GM23338 (cell line): ENCODE measurements around the gene VMAC. TPM values are rescaled to one million over a fixed set of nuclear protein-coding genes. Genes with fewer than 3 reads are reported as not detected.

Source experiments
- ATAC-seq: fragments of 200-7000 bp; cut with Tn5 transposase; 3 replicates; pipeline ENCODE4 v1.9.1; 2020
- DNase-seq: peaks from one replicate; pipeline ENCODE4 v3.0.0-alpha.2; 2015; ENCODE audit warnings: low spot score
- H2AFZ ChIP-seq: fragments of 200-600 bp; sonication (generic); 2 replicates; pipeline ENCODE4 v1.8.0; 2016; ENCODE audit warnings: antibody characterized with exemption, mild to moderate bottlenecking, moderate library complexity
- H3F3A ChIP-seq: fragments of 200-600 bp; sonication (generic); replicated peaks from 2 replicates; pipeline ENCODE4 v1.8.0; 2017; ENCODE audit warnings: antibody characterized with exemption, mixed run types, low read depth
- H3K27ac ChIP-seq: fragments of 200-600 bp; sonication (generic); 2 replicates; pipeline ENCODE4 v1.6.1; 2016; ENCODE audit warnings: low read depth
- H3K27me3 ChIP-seq: fragments of 200-600 bp; sonication (generic); 2 replicates; pipeline ENCODE4 v1.8.0; 2016; ENCODE audit warnings: mild to moderate bottlenecking, mixed run types, moderate library complexity; ENCODE audit not compliant: insufficient read depth
- H3K36me3 ChIP-seq: fragments of 200-600 bp; sonication (generic); 2 replicates; pipeline ENCODE4 v1.8.0; 2016; ENCODE audit warnings: mild to moderate bottlenecking; ENCODE audit not compliant: insufficient read depth
- H3K4me1 ChIP-seq: fragments of 200-600 bp; sonication (generic); 2 replicates; pipeline ENCODE4 v1.8.0; 2016; ENCODE audit warnings: mild to moderate bottlenecking, moderate library complexity; ENCODE audit not compliant: insufficient read depth
- H3K4me2 ChIP-seq: fragments of 200-600 bp; sonication (generic); 2 replicates; pipeline ENCODE4 v1.7.1; 2017; ENCODE audit warnings: mixed run types
- H3K4me3 ChIP-seq: fragments of 200-600 bp; sonication (generic); 2 replicates; pipeline ENCODE4 v1.6.1; 2016; ENCODE audit warnings: mixed run types
- H3K79me2 ChIP-seq: fragments of 200-600 bp; sonication (generic); replicated peaks from 2 replicates; pipeline ENCODE4 v1.8.0; 2017; ENCODE audit warnings: mild to moderate bottlenecking; ENCODE audit not compliant: insufficient read depth
- H3K9me2 ChIP-seq: fragments of 200-600 bp; sonication (generic); 2 replicates; pipeline ENCODE4 v1.8.0; 2017; ENCODE audit not compliant: insufficient read depth
- H4K20me1 ChIP-seq: fragments of 200-600 bp; sonication (generic); replicated peaks from 2 replicates; pipeline ENCODE4 v1.8.0; 2017; ENCODE audit warnings: mild to moderate bottlenecking; ENCODE audit not compliant: insufficient read depth
- H3K27ac Mint-ChIP-seq: 2 replicates; pipeline ENCODE4 v1.8.0; 2020; ENCODE audit warnings: inconsistent platforms, mild to moderate bottlenecking, moderate library complexity, mixed read lengths
- H3K27me3 Mint-ChIP-seq: 3 replicates; pipeline ENCODE4 v1.8.0; 2022; ENCODE audit warnings: low read depth, mild to moderate bottlenecking, moderate library complexity, mixed read lengths, inconsistent platforms; ENCODE audit not compliant: insufficient read depth, poor library complexity
- H3K36me3 Mint-ChIP-seq: 3 replicates; pipeline ENCODE4 v1.8.0; 2021; ENCODE audit warnings: low read depth, mild to moderate bottlenecking, inconsistent platforms, moderate library complexity, mixed read lengths
- H3K4me1 Mint-ChIP-seq: 3 replicates; pipeline ENCODE4 v1.8.0; 2020; ENCODE audit warnings: mild to moderate bottlenecking, inconsistent platforms, mixed read lengths
- H3K4me3 Mint-ChIP-seq: 3 replicates; pipeline ENCODE4 v1.8.0; 2021; ENCODE audit warnings: moderate library complexity, mild to moderate bottlenecking, inconsistent platforms, mixed read lengths
- H3K9me3 Mint-ChIP-seq: 3 replicates; pipeline ENCODE4 v1.8.0; 2020; ENCODE audit warnings: moderate library complexity, mild to moderate bottlenecking, inconsistent platforms, mixed read lengths
- EZH2 ChIP-seq: fragments of 200-600 bp; sonication (generic); IDR thresholded peaks from one replicate; pipeline ENCODE4 v1.8.0; 2017; ENCODE audit warnings: antibody characterized with exemption, mild to moderate bottlenecking, low read depth; ENCODE audit not compliant: unreplicated experiment
- EZH2phosphoT487 ChIP-seq: fragments of 200-600 bp; sonication (generic); IDR thresholded peaks from one replicate; pipeline ENCODE4 v1.8.1; 2018; ENCODE audit warnings: antibody characterized with exemption; ENCODE audit not compliant: unreplicated experiment
- NANOG ChIP-seq: IDR thresholded peaks from 2 replicates; pipeline ENCODE4 v1.6.1; 2016; ENCODE audit warnings: antibody characterized with exemption, borderline replicate concordance
- POLR2AphosphoS5 ChIP-seq: IDR thresholded peaks from 2 replicates; pipeline ENCODE4 v1.6.1; 2016; ENCODE audit warnings: antibody characterized with exemption, low read depth
- ZNF114 ChIP-seq: fragments of 250-450 bp; sonication (Bioruptor Pico); IDR thresholded peaks from 2 replicates; pipeline ENCODE4 v1.5.0; 2020; ENCODE audit warnings: mild to moderate bottlenecking, moderate library complexity
- ZNF331 ChIP-seq: fragments of 250-450 bp; sonication (Bioruptor Pico); IDR thresholded peaks from 2 replicates; pipeline ENCODE4 v1.5.0; 2020; ENCODE audit warnings: low read depth, mild to moderate bottlenecking, moderate library complexity
- ZNF462 ChIP-seq: fragments of 250-450 bp; sonication (Bioruptor Pico); IDR thresholded peaks from 2 replicates; pipeline ENCODE4 v1.5.0; 2020; ENCODE audit warnings: mild to moderate bottlenecking, moderate library complexity
- polyA plus RNA-seq: library from polyadenylated mRNA; unstranded; fragments of >200 nt; fragmentation: Nextera tagmentation; extraction: Ambion mirVana; gene quantifications from 2 replicates; pipeline ENCODE4 v1.2.1, GENCODE V29; 2016
- total RNA-seq: library from RNA; depleted of rRNA; stranded (reverse); fragments of >200 nt; shearing (Covaris generic); gene quantifications from 2 replicates; pipeline ENCODE4 v1.2.3, GENCODE V29; 2014
- TF ChIP-seq, protein P1 (sequence below): IDR thresholded peaks from one replicate; pipeline ENCODE4 v1.6.1; 2018; ENCODE audit warnings: antibody characterized with exemption; ENCODE audit not compliant: unreplicated experiment
- TF ChIP-seq, protein P2 (sequence below), 2 experiments: fragments of 200-600 bp in 1 of 2; sonication (generic) in 1 of 2; conservative IDR thresholded peaks; 2 replicates each; pipeline versions ENCODE4 v1.5.1 to v1.6.1; 2016 to 2017; ENCODE audit warnings: antibody characterized with exemption in 2 of 2, low read depth in 2 of 2, mild to moderate bottlenecking in 2 of 2, moderate library complexity in 1 of 2

VMAC gene
- total and polyA plus RNA-seq, 2 experiments from 2014 or later, result 0.79 to 3.7 TPM

DNA sequence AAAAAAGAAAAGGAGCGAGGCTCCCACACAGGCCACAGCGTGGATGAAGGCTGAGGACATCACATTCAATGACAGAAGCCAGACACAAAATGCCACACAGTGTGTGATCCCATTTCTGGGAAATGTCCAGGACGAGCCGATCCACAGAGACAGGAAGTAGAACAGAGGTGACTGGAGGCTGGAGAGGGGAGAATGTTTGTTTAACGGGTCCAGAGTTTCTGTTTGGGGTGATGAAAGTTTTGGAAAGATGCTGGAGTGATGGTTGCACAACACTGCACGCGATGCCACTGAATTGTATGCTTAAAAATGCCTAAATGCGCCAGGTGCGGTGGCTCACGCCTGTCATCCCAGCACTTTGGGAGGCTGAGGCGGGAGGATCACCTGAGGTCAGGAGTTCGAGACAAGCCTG is 33.7 kb upstream of the VMAC start:
- Histone ChIP-seq H3K36me3 (no peaks in the 10 kb centered on the region), H3K27me3 (no peaks in the 10 kb centered on the region), H3F3A (no peaks in the 10 kb centered on the region), H3K9me2 (no peaks in the 10 kb centered on the region), H3K4me3 (no peak overlapping the region), H4K20me1 (no peaks in the 10 kb centered on the region), H3K79me2 (no peaks in the 10 kb centered on the region), H3K4me1 (no peaks in the 10 kb centered on the region), H2AFZ (no peak overlapping the region), H3K27ac (no peak overlapping the region), H3K4me2 (no peak overlapping the region)
- Mint-ChIP-seq H3K4me1 (no peaks in the 10 kb centered on the region), H3K9me3 (no peaks in the 10 kb centered on the region), H3K4me3 (no peak overlapping the region), H3K36me3 (no peaks in the 10 kb centered on the region; the same call in 2 of the 3 replicates), H3K27ac (no peak overlapping the region), H3K27me3 (peaks cover 6% of the 10 kb centered on the region)
- TF ChIP-seq, protein P1, sequence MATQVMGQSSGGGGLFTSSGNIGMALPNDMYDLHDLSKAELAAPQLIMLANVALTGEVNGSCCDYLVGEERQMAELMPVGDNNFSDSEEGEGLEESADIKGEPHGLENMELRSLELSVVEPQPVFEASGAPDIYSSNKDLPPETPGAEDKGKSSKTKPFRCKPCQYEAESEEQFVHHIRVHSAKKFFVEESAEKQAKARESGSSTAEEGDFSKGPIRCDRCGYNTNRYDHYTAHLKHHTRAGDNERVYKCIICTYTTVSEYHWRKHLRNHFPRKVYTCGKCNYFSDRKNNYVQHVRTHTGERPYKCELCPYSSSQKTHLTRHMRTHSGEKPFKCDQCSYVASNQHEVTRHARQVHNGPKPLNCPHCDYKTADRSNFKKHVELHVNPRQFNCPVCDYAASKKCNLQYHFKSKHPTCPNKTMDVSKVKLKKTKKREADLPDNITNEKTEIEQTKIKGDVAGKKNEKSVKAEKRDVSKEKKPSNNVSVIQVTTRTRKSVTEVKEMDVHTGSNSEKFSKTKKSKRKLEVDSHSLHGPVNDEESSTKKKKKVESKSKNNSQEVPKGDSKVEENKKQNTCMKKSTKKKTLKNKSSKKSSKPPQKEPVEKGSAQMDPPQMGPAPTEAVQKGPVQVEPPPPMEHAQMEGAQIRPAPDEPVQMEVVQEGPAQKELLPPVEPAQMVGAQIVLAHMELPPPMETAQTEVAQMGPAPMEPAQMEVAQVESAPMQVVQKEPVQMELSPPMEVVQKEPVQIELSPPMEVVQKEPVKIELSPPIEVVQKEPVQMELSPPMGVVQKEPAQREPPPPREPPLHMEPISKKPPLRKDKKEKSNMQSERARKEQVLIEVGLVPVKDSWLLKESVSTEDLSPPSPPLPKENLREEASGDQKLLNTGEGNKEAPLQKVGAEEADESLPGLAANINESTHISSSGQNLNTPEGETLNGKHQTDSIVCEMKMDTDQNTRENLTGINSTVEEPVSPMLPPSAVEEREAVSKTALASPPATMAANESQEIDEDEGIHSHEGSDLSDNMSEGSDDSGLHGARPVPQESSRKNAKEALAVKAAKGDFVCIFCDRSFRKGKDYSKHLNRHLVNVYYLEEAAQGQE, result no peak
- TF ChIP-seq POLR2AphosphoS5, result no peak
- TF ChIP-seq EZH2phosphoT487, result no peak
- no peak for TF ChIP-seq ZNF331
- TF ChIP-seq EZH2, result no peak
- no peak for TF ChIP-seq NANOG
- no peak for TF ChIP-seq ZNF114 (CRISPR knock-in tag)
- TF ChIP-seq, protein P2, sequence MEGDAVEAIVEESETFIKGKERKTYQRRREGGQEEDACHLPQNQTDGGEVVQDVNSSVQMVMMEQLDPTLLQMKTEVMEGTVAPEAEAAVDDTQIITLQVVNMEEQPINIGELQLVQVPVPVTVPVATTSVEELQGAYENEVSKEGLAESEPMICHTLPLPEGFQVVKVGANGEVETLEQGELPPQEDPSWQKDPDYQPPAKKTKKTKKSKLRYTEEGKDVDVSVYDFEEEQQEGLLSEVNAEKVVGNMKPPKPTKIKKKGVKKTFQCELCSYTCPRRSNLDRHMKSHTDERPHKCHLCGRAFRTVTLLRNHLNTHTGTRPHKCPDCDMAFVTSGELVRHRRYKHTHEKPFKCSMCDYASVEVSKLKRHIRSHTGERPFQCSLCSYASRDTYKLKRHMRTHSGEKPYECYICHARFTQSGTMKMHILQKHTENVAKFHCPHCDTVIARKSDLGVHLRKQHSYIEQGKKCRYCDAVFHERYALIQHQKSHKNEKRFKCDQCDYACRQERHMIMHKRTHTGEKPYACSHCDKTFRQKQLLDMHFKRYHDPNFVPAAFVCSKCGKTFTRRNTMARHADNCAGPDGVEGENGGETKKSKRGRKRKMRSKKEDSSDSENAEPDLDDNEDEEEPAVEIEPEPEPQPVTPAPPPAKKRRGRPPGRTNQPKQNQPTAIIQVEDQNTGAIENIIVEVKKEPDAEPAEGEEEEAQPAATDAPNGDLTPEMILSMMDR (conservative IDR thresholded peaks at IDR 0.05; ENCODE audit: low read depth in 2 of 2), result no peak
- no peak for TF ChIP-seq ZNF462
- ATAC-seq, result no peak
- DNase-seq, result no peak
